8988T (cell line): ENCODE measurements around the gene CDH13.

ENCODE experiments used
- DNase-seq: peaks from one replicate; pipeline ENCODE4 v3.0.0; 2011

CDH13 gene

GRCh38 chr16:83599789-83600462 lies 973.2 kb downstream of the CDH13 start:
- no peak for DNase-seq

- no peak for DNase-seq
These were observed 976.3 kb downstream of the CDH13 start for GRCh38 chr16:83602761-83603722.

GRCh38 chr16:83603723-83604570 lies 977.2 kb downstream of the CDH13 start:
- no peak for DNase-seq

- no peak for DNase-seq
These were observed 979.8 kb downstream of the CDH13 start for GRCh38 chr16:83606486-83607030.

- no peak for DNase-seq
These were observed 982.4 kb downstream of the CDH13 start for GRCh38 chr16:83609178-83609577.

GRCh38 chr16:83615141-83615952 lies 988.6 kb downstream of the CDH13 start:
- DNase-seq, result no peak

GRCh38 chr16:83615953-83616350 lies 989.2 kb downstream of the CDH13 start:
- no peak for DNase-seq

GRCh38 chr16:83619381-83620150 lies 992.8 kb downstream of the CDH13 start:
- DNase-seq, result no peak

GRCh38 chr16:83622010-83622409 lies 995.2 kb downstream of the CDH13 start:
- DNase-seq, result no peak

- DNase-seq, result no peak
These were observed 996.4 kb downstream of the CDH13 start for GRCh38 chr16:83623091-83623730.

GRCh38 chr16:83623892-83624291 lies 997.1 kb downstream of the CDH13 start:
- DNase-seq, result no peak

GRCh38 chr16:83624429-83625120 lies 997.8 kb downstream of the CDH13 start:
- no peak for DNase-seq

GRCh38 chr16:83626204-83626603 lies 999.4 kb downstream of the CDH13 start:
- DNase-seq, result no peak

GRCh38 chr16:83626676-83627075 lies 999.9 kb downstream of the CDH13 start:
- no peak for DNase-seq

GRCh38 chr16:83627996-83628395 lies 1001.2 kb downstream of the CDH13 start:
- DNase-seq, result no peak

- DNase-seq, result no peak
These were observed 1002.7 kb downstream of the CDH13 start for GRCh38 chr16:83629426-83629825.

GRCh38 chr16:83629836-83630235 lies 1003.1 kb downstream of the CDH13 start:
- no peak for DNase-seq

- DNase-seq, result no peak
These were observed 1004.2 kb downstream of the CDH13 start for GRCh38 chr16:83630979-83631378.

- DNase-seq, result no peak
These were observed 1006.5 kb downstream of the CDH13 start for GRCh38 chr16:83633286-83633685.

GRCh38 chr16:83648347-83648746 lies 1021.6 kb downstream of the CDH13 start:
- DNase-seq, result no peak
